ENCODE data around the gene FES.

Gene FES

GRCh38 chr15:90851940-90852339 is 32.4 kb upstream of the FES start:
- POLR2A ChIA-PET = no interaction called here
- CTCF ChIA-PET = no interaction called here
- no peak for DNase-seq (ENCODE audit: extremely low spot score)

GRCh38 chr15:90855139-90855538 is 29.2 kb upstream of the FES start:
- CTCF ChIA-PET = no interaction called here
- DNase-seq (ENCODE audit: extremely low spot score) = no peak
- no peak for TF ChIP-seq SP1 (IDR thresholded peaks at IDR 0.05)
- TF ChIP-seq SUZ12 (IDR thresholded peaks at IDR 0.05) = no peak
- TF ChIP-seq FOXK2 (IDR thresholded peaks at IDR 0.05) = no peak
- TF ChIP-seq CTBP1 (IDR thresholded peaks at IDR 0.05; ENCODE audit: borderline replicate concordance) = no peak
- POLR2A ChIA-PET = no interaction called here

More at GRCh38 chr15:90851940-90852339, 32.4 kb upstream of the FES start:
- no peak for TF ChIP-seq LEF1 (IDR thresholded peaks at IDR 0.05; ENCODE audit: borderline replicate concordance)
- TF ChIP-seq ARNT (IDR thresholded peaks at IDR 0.05) = no peak

GRCh38 chr15:90857337-90857736 is 27.0 kb upstream of the FES start:
- no peak for DNase-seq (ENCODE audit: extremely low spot score)
- ChIA-PET POLR2A (no interaction called here), CTCF (no interaction called here)
- TF ChIP-seq LEF1 (IDR thresholded peaks at IDR 0.05; ENCODE audit: borderline replicate concordance) (no peak), FOXM1 (IDR thresholded peaks at IDR 0.05; ENCODE audit: borderline replicate concordance) (no peak), ARNT (IDR thresholded peaks at IDR 0.05) (no peak), L3MBTL2 (conservative IDR thresholded peaks at IDR 0.05) (no peak), CTBP1 (IDR thresholded peaks at IDR 0.05; ENCODE audit: borderline replicate concordance) (no peak), BHLHE40 (IDR thresholded peaks at IDR 0.05; ENCODE audit: borderline replicate concordance) (no peak), TARDBP (IDR thresholded peaks at IDR 0.05) (no peak), SUZ12 (IDR thresholded peaks at IDR 0.05) (no peak), SP1 (IDR thresholded peaks at IDR 0.05) (no peak), FOXA1 (IDR thresholded peaks at IDR 0.05) (no peak), ELF4 (IDR thresholded peaks at IDR 0.05) (no peak), FOXK2 (IDR thresholded peaks at IDR 0.05) (no peak), PKNOX1 (IDR thresholded peaks at IDR 0.05) (no peak), NFRKB (IDR thresholded peaks at IDR 0.05) (no peak), HDGF (IDR thresholded peaks at IDR 0.05; ENCODE audit: borderline replicate concordance) (no peak), ZNF384 (IDR thresholded peaks at IDR 0.05) (no peak)

GRCh38 chr15:90857883-90858443 is 26.3 kb upstream of the FES start:
- POLR2A ChIA-PET = no interaction called here
- CTCF ChIA-PET = no interaction called here
- no peak for DNase-seq (ENCODE audit: extremely low spot score)
- TF ChIP-seq ZNF384 (IDR thresholded peaks at IDR 0.05) (no peak), PKNOX1 (IDR thresholded peaks at IDR 0.05) (no peak), FOXK2 (IDR thresholded peaks at IDR 0.05) (no peak), LEF1 (IDR thresholded peaks at IDR 0.05; ENCODE audit: borderline replicate concordance) (no peak), HDGF (IDR thresholded peaks at IDR 0.05; ENCODE audit: borderline replicate concordance) (no peak), NFRKB (IDR thresholded peaks at IDR 0.05) (no peak), L3MBTL2 (conservative IDR thresholded peaks at IDR 0.05) (no peak), CTBP1 (IDR thresholded peaks at IDR 0.05; ENCODE audit: borderline replicate concordance) (no peak), BHLHE40 (IDR thresholded peaks at IDR 0.05; ENCODE audit: borderline replicate concordance) (no peak), FOXM1 (IDR thresholded peaks at IDR 0.05; ENCODE audit: borderline replicate concordance) (no peak), FOXA1 (IDR thresholded peaks at IDR 0.05) (no peak), TARDBP (IDR thresholded peaks at IDR 0.05) (no peak), ELF4 (IDR thresholded peaks at IDR 0.05) (no peak), ARNT (IDR thresholded peaks at IDR 0.05) (no peak), SP1 (IDR thresholded peaks at IDR 0.05) (no peak), SUZ12 (IDR thresholded peaks at IDR 0.05) (no peak)

- ChIA-PET POLR2A (interaction anchor here (0.9 to 1.2 kb wide), 4 partner anchors 9 to 142 kb away, joined by 3 to 4 read pairs (median 3); partner anchors contain the start of genes BLM and FURIN), CTCF (interaction anchor here (1.2 kb wide), 1 partner anchor 74 kb away, joined by 7 read pairs; no protein-coding TSS in a partner anchor)
- DNase-seq (ENCODE audit: extremely low spot score) = no peak
- TF ChIP-seq FOXK2 (IDR thresholded peaks at IDR 0.05) (no peak), SUZ12 (IDR thresholded peaks at IDR 0.05) (no peak), ARNT (IDR thresholded peaks at IDR 0.05) (no peak), FOXA1 (IDR thresholded peaks at IDR 0.05) (no peak), LEF1 (IDR thresholded peaks at IDR 0.05; ENCODE audit: borderline replicate concordance) (no peak)
Observed at GRCh38 chr15:90859234-90860131, 24.8 kb upstream of the FES start.

- no peak for TF ChIP-seq BHLHE40 (IDR thresholded peaks at IDR 0.05; ENCODE audit: borderline replicate concordance)
- TF ChIP-seq TARDBP (IDR thresholded peaks at IDR 0.05) = no peak
- TF ChIP-seq PKNOX1 (IDR thresholded peaks at IDR 0.05) = no peak
- TF ChIP-seq CTBP1 (IDR thresholded peaks at IDR 0.05; ENCODE audit: borderline replicate concordance) = no peak
- no peak for TF ChIP-seq FOXM1 (IDR thresholded peaks at IDR 0.05; ENCODE audit: borderline replicate concordance)
- TF ChIP-seq NFRKB (IDR thresholded peaks at IDR 0.05) = no peak
- no peak for TF ChIP-seq HDGF (IDR thresholded peaks at IDR 0.05; ENCODE audit: borderline replicate concordance)
- no peak for TF ChIP-seq ZNF384 (IDR thresholded peaks at IDR 0.05)
- no peak for TF ChIP-seq FOXK2 (IDR thresholded peaks at IDR 0.05)
- no peak for TF ChIP-seq LEF1 (IDR thresholded peaks at IDR 0.05; ENCODE audit: borderline replicate concordance)
- no peak for TF ChIP-seq FOXA1 (IDR thresholded peaks at IDR 0.05)
- TF ChIP-seq SUZ12 (IDR thresholded peaks at IDR 0.05) = no peak
- TF ChIP-seq SP1 (IDR thresholded peaks at IDR 0.05) = no peak
- TF ChIP-seq ELF4 (IDR thresholded peaks at IDR 0.05) = no peak
- no peak for TF ChIP-seq L3MBTL2 (conservative IDR thresholded peaks at IDR 0.05)
- TF ChIP-seq ARNT (IDR thresholded peaks at IDR 0.05) = no peak
- ChIA-PET CTCF (interaction anchor here (1.2 kb wide), 1 partner anchor 73 kb away, joined by 7 read pairs; no protein-coding TSS in a partner anchor), POLR2A (interaction anchor here (1.0 to 1.2 kb wide), 3 partner anchors 10 to 143 kb away, joined by 3 to 4 read pairs (median 3); partner anchors contain the start of gene BLM)
- no peak for DNase-seq (ENCODE audit: extremely low spot score)
Observed at GRCh38 chr15:90860450-90860849, 23.9 kb upstream of the FES start.

All from HEK293T (cell line).